Measurements from ENCODE around the gene TAF1B.

- TF ChIP-seq CTCF (IDR thresholded peaks at IDR 0.05) (no peak), POLR2A (IDR thresholded peaks at IDR 0.05) (no peak)
Observed at GRCh38 chr2:9974343-9974742, 131.1 kb downstream of the TAF1B start.
